H1 (cell line): ENCODE results near the gene HTRA2. TPM values are rescaled to one million over a fixed set of nuclear protein-coding genes. Genes with fewer than 3 reads are reported as not detected.

Experiments used
- CTCF ChIA-PET: fragments of 300-600 bp; sonication (Branson Sonifier 250); formaldehyde crosslinking; loops from one replicate; lab custom pipeline; 2021; ENCODE audit not compliant: partially characterized antibody; lab: Charles Lee
- POLR2A ChIA-PET: fragments of 300-600 bp; sonication (Branson Sonifier 250); formaldehyde crosslinking; loops from one replicate; lab custom pipeline; 2021; ENCODE audit warnings: inconsistent platforms; ENCODE audit not compliant: partially characterized antibody; lab: Charles Lee
- DNase-seq, 2 experiments: peaks; one replicate each; pipeline versions ENCODE4 v3.0.0 to v3.0.0-alpha.2; 2010 to 2022; ENCODE audit warnings: low spot score in 2 of 2, low read depth in 1 of 2, mixed read lengths in 1 of 2
- FAIRE-seq: peaks from 2 replicates; lab custom pipeline; 2011; peaks lifted over from hg19 to GRCh38; lab: Jason Lieb, UNC
- H2AFZ ChIP-seq: 2 replicates; pipeline ENCODE4 v1.8.1; 2012; ENCODE audit warnings: low read length, inconsistent platforms
- H2AK5ac ChIP-seq: 2 replicates; pipeline ENCODE4 v1.6.1; 2013; ENCODE audit warnings: low read depth, low read length
- H2BK120ac ChIP-seq: replicated peaks from 2 replicates; pipeline ENCODE3; 2013; ENCODE audit warnings: low read depth, low read length, inconsistent platforms
- H2BK12ac ChIP-seq: 2 replicates; pipeline ENCODE4 v1.6.1; 2013; ENCODE audit warnings: low read depth, low read length
- H2BK15ac ChIP-seq: 2 replicates; pipeline ENCODE4 v1.6.1; 2013; ENCODE audit warnings: low read length
- H2BK20ac ChIP-seq: 2 replicates; pipeline ENCODE4 v1.6.1; 2013; ENCODE audit warnings: low read length
- H2BK5ac ChIP-seq: 2 replicates; pipeline ENCODE4 v1.6.1; 2013; ENCODE audit warnings: low read depth, low read length
- H3K14ac ChIP-seq: 2 replicates; pipeline ENCODE4 v1.6.1; 2013; ENCODE audit warnings: inconsistent platforms; ENCODE audit not compliant: insufficient read length
- H3K18ac ChIP-seq: 2 replicates; pipeline ENCODE4 v1.6.1; 2013; ENCODE audit warnings: low read length; ENCODE audit errors: extremely low read depth
- H3K23ac ChIP-seq: 2 replicates; pipeline ENCODE4 v1.6.1; 2013; ENCODE audit warnings: inconsistent platforms; ENCODE audit not compliant: insufficient read length
- H3K23me2 ChIP-seq: 2 replicates; pipeline ENCODE4 v1.6.1; 2013; ENCODE audit warnings: low read depth, low read length
- H3K27ac ChIP-seq: 2 replicates; pipeline ENCODE4 v1.6.1; 2011; ENCODE audit warnings: low read depth, low read length, inconsistent platforms
- H3K27me3 ChIP-seq, 4 experiments: replicated peaks in 1 of 4; 1 replicate in 1 of 4; 2 replicates in 3 of 4; pipeline versions ENCODE4 v1.6.1 to v1.8.1; 2011 to 2013; ENCODE audit warnings: low read length in 3 of 4, mild to moderate bottlenecking in 3 of 4, inconsistent platforms in 2 of 4, mixed read lengths in 2 of 4, moderate library complexity in 1 of 4; ENCODE audit not compliant: control insufficient read depth in 3 of 4, insufficient read depth in 3 of 4; ENCODE audit errors: extremely low read depth in 1 of 4
- H3K36me3 ChIP-seq, 4 experiments: 2 replicates each; pipeline versions ENCODE4 v1.6.1 to v1.8.1; 2011 to 2013; ENCODE audit warnings: mild to moderate bottlenecking in 4 of 4, low read length in 3 of 4, moderate library complexity in 2 of 4, control low read depth in 1 of 4, inconsistent platforms in 1 of 4; ENCODE audit not compliant: insufficient read depth in 4 of 4, control insufficient read depth in 2 of 4
- H3K4ac ChIP-seq: replicated peaks from 2 replicates; pipeline ENCODE3; 2013; ENCODE audit warnings: low read length, low read depth, mixed read lengths, inconsistent platforms; ENCODE audit not compliant: insufficient read length
- H3K4me1 ChIP-seq, 4 experiments: replicated peaks in 1 of 4; 1 replicate in 1 of 4; 2 replicates in 3 of 4; pipeline versions ENCODE4 v1.6.1 to v1.8.1; 2011 to 2013; ENCODE audit warnings: low read length in 3 of 4, inconsistent platforms in 2 of 4, mixed read lengths in 1 of 4; ENCODE audit not compliant: insufficient read depth in 4 of 4, control insufficient read depth in 3 of 4
- H3K4me2 ChIP-seq, 2 experiments: 2 replicates each; pipeline versions ENCODE4 v1.6.1 to v1.8.1; 2011 to 2013; ENCODE audit warnings: low read depth in 2 of 2, low read length in 2 of 2, control low read depth in 1 of 2, inconsistent platforms in 1 of 2, mild to moderate bottlenecking in 1 of 2; ENCODE audit not compliant: insufficient read depth in 1 of 2
- H3K4me3 ChIP-seq, 4 experiments: fragments of 200-600, 300-600 bp in 1 of 4; sonication (generic), shearing (Covaris generic), sonication (Bioruptor Twin) in 1 of 4; 2 replicates each; pipeline versions ENCODE4 v1.5.1 to v1.8.1; 2011 to 2016; ENCODE audit warnings: low read length in 4 of 4, low read depth in 3 of 4, control low read depth in 2 of 4, inconsistent platforms in 2 of 4, mild to moderate bottlenecking in 2 of 4, mixed read lengths in 1 of 4, moderate library complexity in 1 of 4; ENCODE audit not compliant: insufficient read depth in 2 of 4; ENCODE audit errors: extremely low read depth in 1 of 4
- H3K56ac ChIP-seq: replicated peaks from 2 replicates; pipeline ENCODE3; 2013; ENCODE audit warnings: low read depth, mild to moderate bottlenecking, mixed read lengths, low read length, inconsistent platforms; ENCODE audit not compliant: insufficient read length
- H3K79me1 ChIP-seq: 2 replicates; pipeline ENCODE4 v1.6.1; 2013; ENCODE audit warnings: low read depth, low read length, control low read depth
- H3K79me2 ChIP-seq, 2 experiments: 2 replicates each; pipeline versions ENCODE4 v1.6.1 to v1.8.1; 2012 to 2013; ENCODE audit warnings: low read length in 2 of 2, mild to moderate bottlenecking in 2 of 2, inconsistent platforms in 1 of 2; ENCODE audit not compliant: insufficient read depth in 2 of 2, control insufficient read depth in 1 of 2
- H3K9ac ChIP-seq, 4 experiments: replicated peaks in 1 of 4; 1 replicate in 1 of 4; 2 replicates in 3 of 4; pipeline versions ENCODE4 v1.6.1 to v1.8.1; 2011 to 2013; ENCODE audit warnings: low read depth in 3 of 4, low read length in 3 of 4, control low read depth in 2 of 4, mild to moderate bottlenecking in 2 of 4, moderate library complexity in 2 of 4, inconsistent platforms in 1 of 4; ENCODE audit errors: extremely low read depth in 1 of 4
- H3K9me3 ChIP-seq, 2 experiments: 2 replicates each; pipeline versions ENCODE4 v1.6.1 to v1.8.1; 2012 to 2013; ENCODE audit warnings: mild to moderate bottlenecking in 2 of 2, moderate library complexity in 2 of 2, control low read depth in 1 of 2, inconsistent platforms in 1 of 2, low read depth in 1 of 2, low read length in 1 of 2, mixed read lengths in 1 of 2; ENCODE audit not compliant: insufficient read depth in 2 of 2
- H4K20me1 ChIP-seq, 2 experiments: replicated peaks in 1 of 2; 2 replicates each; pipeline versions ENCODE3 to v1.8.1; 2011 to 2013; ENCODE audit warnings: inconsistent platforms in 2 of 2, low read length in 2 of 2, mild to moderate bottlenecking in 1 of 2; ENCODE audit not compliant: insufficient read depth in 2 of 2, control insufficient read depth in 1 of 2
- H4K5ac ChIP-seq: 2 replicates; pipeline ENCODE4 v1.6.1; 2013; ENCODE audit warnings: low read length, low read depth, mixed read lengths, inconsistent platforms; ENCODE audit not compliant: insufficient read length
- H4K8ac ChIP-seq: 2 replicates; pipeline ENCODE4 v1.8.0; 2013; ENCODE audit warnings: mild to moderate bottlenecking, moderate library complexity, low read length, inconsistent platforms; ENCODE audit not compliant: insufficient read depth; ENCODE audit errors: extremely low read depth
- H4K91ac ChIP-seq: replicated peaks from 2 replicates; pipeline ENCODE3; 2013; ENCODE audit warnings: low read length, mixed read lengths, inconsistent platforms; ENCODE audit not compliant: insufficient read length
- CBX5 ChIP-seq: fragments of 300-800, 300-1000 bp; sonication (generic); IDR thresholded peaks from 2 replicates; pipeline ENCODE4 v1.7.1; 2016; ENCODE audit warnings: antibody characterized with exemption, low read length, low read depth
- CREB1 ChIP-seq: IDR thresholded peaks from 2 replicates; pipeline ENCODE4 v1.6.1; 2012; ENCODE audit warnings: inconsistent platforms
- EP300 ChIP-seq, 2 experiments: IDR thresholded peaks; 1 replicate in 1 of 2; 2 replicates in 1 of 2; pipeline ENCODE4 v1.6.1; 2011 to 2012; ENCODE audit warnings: low read depth in 2 of 2, low read length in 2 of 2, mild to moderate bottlenecking in 2 of 2, borderline replicate concordance in 1 of 2, inconsistent platforms in 1 of 2, moderate library complexity in 1 of 2
- KDM5A ChIP-seq: fragments of 200-600 bp; IDR thresholded peaks from 2 replicates; pipeline ENCODE4 v1.7.1; 2012; ENCODE audit warnings: mild to moderate bottlenecking, low read length, inconsistent platforms, mixed read lengths
- PHF8 ChIP-seq: fragments of 200-600 bp; sonication (generic); conservative IDR thresholded peaks from 2 replicates; pipeline ENCODE4 v1.7.1; 2012; ENCODE audit warnings: low read depth, mild to moderate bottlenecking, inconsistent platforms, low read length, moderate library complexity
- SP1 ChIP-seq: IDR thresholded peaks from 2 replicates; pipeline ENCODE4 v1.6.1; 2011; ENCODE audit warnings: low read depth, low read length
- TAF1 ChIP-seq: IDR thresholded peaks from 2 replicates; pipeline ENCODE4 v1.6.1; 2011; ENCODE audit warnings: mild to moderate bottlenecking, low read depth, low read length
- TAF7 ChIP-seq: optimal IDR thresholded peaks from 2 replicates; pipeline ENCODE3; 2011; ENCODE audit warnings: low read depth, mild to moderate bottlenecking, inconsistent platforms, low read length, moderate library complexity, borderline replicate concordance
- TEAD4 ChIP-seq: IDR thresholded peaks from 2 replicates; pipeline ENCODE4 v1.6.1; 2012; ENCODE audit warnings: low read depth, low read length, inconsistent platforms, mixed read lengths
- ZNF274 ChIP-seq: IDR thresholded peaks from 2 replicates; pipeline ENCODE4 v1.7.0; 2012; ENCODE audit warnings: low read length, borderline replicate concordance; ENCODE audit errors: extremely low read depth
- WGBS, 2 experiments: shearing (Covaris generic) in 1 of 2; methylation state at CpG; one replicate each; pipeline versions ENCODE4 v1.1.6 to v1.1.7; 2013 to 2015; ENCODE audit warnings: low lambda C conversion rate in 2 of 2, mixed read lengths in 2 of 2, inconsistent platforms in 1 of 2, low coverage in 1 of 2, missing lambda C conversion rate in 1 of 2; ENCODE audit not compliant: insufficient replicate concordance in 2 of 2, insufficient coverage in 1 of 2, insufficient read length in 1 of 2; ENCODE audit errors: extremely low coverage in 1 of 2, missing lambda C conversion rate in 1 of 2; 5-methylcytosine and 5-hydroxymethylcytosine counted together
- polyA plus RNA-seq, 7 experiments: library from polyadenylated mRNA; depleted of rRNA in 3 of 7; stranded (reverse) in 5 of 7; unstranded in 2 of 7; fragments of >200 nt in 5 of 7; fragments of 200-250 nt in 2 of 7; gene quantifications; 1 replicate in 5 of 7; 2 replicates in 1 of 7; 4 replicates in 1 of 7; pipeline versions ENCODE4 v1.2.1 to v1.2.3, GENCODE V29; 2011 to 2013; ENCODE audit warnings: missing spikeins in 2 of 7, mixed read lengths in 2 of 7
- total RNA-seq: library from RNA; stranded (reverse); fragmentation: NEBNext Ultra II Directional; extraction: Animal tissue kit (Norgen Biotek cat#: 25700); gene quantifications from 2 replicates; pipeline ENCODE4 v1.2.1, GENCODE V29; 2021
- TF ChIP-seq, protein P1 (sequence below): IDR thresholded peaks from 2 replicates; pipeline ENCODE4 v1.6.1; 2012; ENCODE audit warnings: inconsistent platforms

HTRA2 gene
- total and polyA plus RNA-seq, 2 of the 8 experiments (the other 6 are each of a cell fraction or from before 2014, with no cell fraction given) = 21.6 to 37.6 TPM

DNA sequence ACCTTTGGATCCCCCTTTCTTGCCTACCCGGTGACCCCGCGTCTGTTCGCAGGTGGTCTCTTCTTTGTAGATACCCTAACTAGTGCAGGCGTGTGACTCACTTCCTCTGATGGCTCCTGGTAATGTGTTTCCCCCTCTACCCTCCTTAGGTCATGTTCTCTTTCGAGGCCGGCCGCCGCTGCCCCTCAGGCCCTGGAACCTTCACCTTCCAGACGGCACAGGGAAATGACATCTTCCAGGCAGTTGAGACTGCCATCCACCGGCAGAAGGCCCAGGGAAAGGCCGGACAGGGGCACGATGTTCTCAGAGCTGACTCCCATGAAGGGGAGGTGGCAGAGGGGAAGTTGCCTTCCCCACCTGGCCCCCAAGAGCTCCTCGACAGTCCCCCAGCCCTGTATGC, 26.4 kb downstream of the HTRA2 start:
- TF ChIP-seq TAF7 = no peak
- TF ChIP-seq TAF1 = no peak
- TF ChIP-seq SP1 = no peak
- TF ChIP-seq EP300 (IDR thresholded peaks at IDR 0.05; ENCODE audit: borderline replicate concordance in 1 of 2, low read depth in 2 of 2, low read length in 2 of 2) = no peak
- TF ChIP-seq PHF8 = no peak
- TF ChIP-seq CREB1 = no peak
- no peak for TF ChIP-seq TEAD4
- TF ChIP-seq, protein P1, sequence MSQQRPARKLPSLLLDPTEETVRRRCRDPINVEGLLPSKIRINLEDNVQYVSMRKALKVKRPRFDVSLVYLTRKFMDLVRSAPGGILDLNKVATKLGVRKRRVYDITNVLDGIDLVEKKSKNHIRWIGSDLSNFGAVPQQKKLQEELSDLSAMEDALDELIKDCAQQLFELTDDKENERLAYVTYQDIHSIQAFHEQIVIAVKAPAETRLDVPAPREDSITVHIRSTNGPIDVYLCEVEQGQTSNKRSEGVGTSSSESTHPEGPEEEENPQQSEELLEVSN = no peak
- TF ChIP-seq ZNF274 = no peak
- TF ChIP-seq CBX5 = no peak
- no peak for TF ChIP-seq KDM5A
- no peak overlapping the region for H3K14ac ChIP-seq
- no peak overlapping the region for H2AK5ac ChIP-seq
- H3K27me3 ChIP-seq = peaks cover 0 to 42% (median 26%) of the 10 kb centered on the region in 4 experiments; a peak in 6 of 7 replicates
- H3K79me2 ChIP-seq = no peaks in the 10 kb centered on the region
- H3K56ac ChIP-seq = no peak overlapping the region
- H3K23ac ChIP-seq = no peak overlapping the region
- H4K20me1 ChIP-seq = peaks cover 2 to 4% of the 10 kb centered on the region in 2 experiments
- H2BK15ac ChIP-seq = no peak overlapping the region
- H3K18ac ChIP-seq = no peak overlapping the region
- no peak for FAIRE-seq
- peaks cover 18% of the 10 kb centered on the region for H3K23me2 ChIP-seq
- no peak overlapping the region for H4K91ac ChIP-seq
- H2BK120ac ChIP-seq = no peak overlapping the region
- CTCF ChIA-PET = interaction anchor here (0.5 to 7.5 kb wide), 7 partner anchors 8 to 705 kb away, joined by 3 to 56 read pairs (median 10); partner anchors contain the start of genes CCDC142 and TTC31
- peaks cover 0 to 14% (median 8%) of the 10 kb centered on the region in 4 experiments; a peak in 6 of 7 replicates for H3K4me1 ChIP-seq
- H4K5ac ChIP-seq = no peak overlapping the region
- no peak overlapping the region for H2BK5ac ChIP-seq
- no peaks in the 10 kb centered on the region for H3K9me3 ChIP-seq
- H3K27ac ChIP-seq = no peak overlapping the region
- H3K9ac ChIP-seq = no peak overlapping the region
- H3K4ac ChIP-seq = no peak overlapping the region
- peak overlapping the region in 1 of 2 experiments; percentile 93; a peak in 2 of 4 replicates for H3K4me2 ChIP-seq
- H2BK12ac ChIP-seq = no peak overlapping the region
- POLR2A ChIA-PET = interaction anchor here (1.0 to 2.6 kb wide), 6 partner anchors 12 to 60 kb away, joined by 3 to 16 read pairs (median 4); partner anchors contain the start of genes AUP1 and HTRA2
- H4K8ac ChIP-seq = no peak overlapping the region
- no peak overlapping the region for H2AFZ ChIP-seq
- 94% methylated on average over 14 of the region's 14 CpGs; no CpG with 5 or more reads in 1 of the 2 experiments for WGBS, 2 experiments
- H3K4me3 ChIP-seq = no peak overlapping the region
- DNase-seq = no peak
- H2BK20ac ChIP-seq = no peak overlapping the region
- peaks cover 0 to 3% (median 0%) of the 10 kb centered on the region in 4 experiments; a peak in 1 of 8 replicates for H3K36me3 ChIP-seq
- H3K79me1 ChIP-seq = no peaks in the 10 kb centered on the region; the same call in 1 of the 2 replicates
